ENCODE data around the gene CSAG2.
"Not testable (repeated sequence)": the region's sequence is repeated elsewhere in the genome, so short reads cannot be mapped to it uniquely, and the experiment has no call there.

CSAG2 gene, protein sequence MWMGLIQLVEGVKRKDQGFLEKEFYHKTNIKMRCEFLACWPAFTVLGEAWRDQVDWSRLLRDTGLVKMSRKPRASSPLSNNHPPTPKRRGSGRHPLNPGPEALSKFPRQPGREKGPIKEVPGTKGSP

DNA sequence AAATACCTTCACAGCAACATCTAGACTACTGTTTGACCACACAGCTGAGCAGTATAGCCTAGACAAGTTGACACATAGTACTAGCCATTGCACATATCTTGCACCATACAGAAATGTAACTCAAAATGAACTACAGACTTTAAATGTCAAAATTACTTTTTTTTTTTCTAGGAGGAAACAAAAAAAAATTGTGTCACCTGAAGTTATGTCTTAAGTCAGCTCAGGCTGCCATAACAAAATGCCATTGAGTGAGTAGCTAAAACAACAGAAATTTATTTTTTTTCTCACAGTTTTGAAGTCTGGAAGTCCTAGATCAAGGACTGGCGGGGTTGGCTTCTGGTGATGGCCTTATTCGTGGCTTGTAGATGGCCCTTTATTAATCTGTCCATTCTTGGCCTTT is at the start of gene CSAG2:
Gene CSAG2, minus strand, starts transcription at position 101 of the 400 bp plus-strand sequence. CDS start 161 bp downstream, outside the sequence.
- H3K79me2 ChIP-seq (ENCODE audit: insufficient read depth, low read length), result not testable (repeated sequence)

DNA sequence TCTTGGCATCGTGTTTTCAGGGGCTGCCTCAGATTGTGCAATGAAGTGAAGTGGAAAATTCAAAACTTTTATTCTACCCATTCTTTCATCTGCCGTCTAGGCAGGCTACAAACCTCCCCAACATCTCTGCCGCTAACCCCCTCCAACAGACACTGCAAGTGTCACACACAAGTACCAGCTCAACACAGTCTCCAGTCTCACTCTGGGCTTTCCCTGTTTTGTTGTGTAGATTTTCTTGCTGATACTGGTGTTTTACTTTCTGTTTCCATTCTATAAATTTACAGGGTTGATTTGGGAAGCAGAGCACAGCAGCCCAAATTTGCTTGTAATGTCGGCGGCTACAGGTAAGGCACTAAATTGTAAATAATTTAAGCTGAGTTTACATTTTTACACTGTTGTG is 45.8 kb upstream of the CSAG2 start:
- H4K20me1 ChIP-seq (ENCODE audit: low read depth, low read length); H3F3A ChIP-seq (ENCODE audit: insufficient read depth); H3K27me3 ChIP-seq (ENCODE audit: low read length); H3K9me2 ChIP-seq (replicated peaks; ENCODE audit: insufficient read depth, low read length); H3K4me3 ChIP-seq (ENCODE audit: insufficient read depth, low read length, poor library complexity, severe bottlenecking); H3K36me3 ChIP-seq (ENCODE audit: low read length); H3K9me3 ChIP-seq (ENCODE audit: insufficient read depth, low read length); H3K27ac ChIP-seq (ENCODE audit: low read depth, low read length); H3K4me2 ChIP-seq (ENCODE audit: low read depth, low read length, poor library complexity, severe bottlenecking); H3K79me2 ChIP-seq (ENCODE audit: insufficient read depth, low read length); H2AFZ ChIP-seq (ENCODE audit: low read depth, low read length, severe bottlenecking); H3K9ac ChIP-seq (ENCODE audit: low read length): not testable (repeated sequence)

More for the DNA sequence above, at the start of gene CSAG2:
- not testable (repeated sequence) for H2AFZ ChIP-seq (ENCODE audit: low read depth, low read length, severe bottlenecking); H3K4me2 ChIP-seq (ENCODE audit: low read depth, low read length, poor library complexity, severe bottlenecking); H3K4me3 ChIP-seq (ENCODE audit: insufficient read depth, low read length, poor library complexity, severe bottlenecking); H3F3A ChIP-seq (ENCODE audit: insufficient read depth); H3K9me2 ChIP-seq (replicated peaks; ENCODE audit: insufficient read depth, low read length); H3K27me3 ChIP-seq (ENCODE audit: low read length); H3K9me3 ChIP-seq (ENCODE audit: insufficient read depth, low read length); H3K9ac ChIP-seq (ENCODE audit: low read length); H3K36me3 ChIP-seq (ENCODE audit: low read length); H4K20me1 ChIP-seq (ENCODE audit: low read depth, low read length); H3K27ac ChIP-seq (ENCODE audit: low read depth, low read length)

GRCh38 chrX:152753686-152754650 is 44.9 kb upstream of the CSAG2 start, which contains the start of gene MAGEA2:
TSS of gene MAGEA2 (minus strand) at chrX:152753842. CDS start at chrX:152751363, 2,479 bp downstream.
- not testable (repeated sequence) for H4K20me1 ChIP-seq (ENCODE audit: low read depth, low read length); H3K27ac ChIP-seq (ENCODE audit: low read depth, low read length); H3K9me2 ChIP-seq (replicated peaks; ENCODE audit: insufficient read depth, low read length); H3K4me2 ChIP-seq (ENCODE audit: low read depth, low read length, poor library complexity, severe bottlenecking); H3K79me2 ChIP-seq (ENCODE audit: insufficient read depth, low read length); H3K27me3 ChIP-seq (ENCODE audit: low read length); H3F3A ChIP-seq (ENCODE audit: insufficient read depth); H2AFZ ChIP-seq (ENCODE audit: low read depth, low read length, severe bottlenecking); H3K9me3 ChIP-seq (ENCODE audit: insufficient read depth, low read length); H3K36me3 ChIP-seq (ENCODE audit: low read length); H3K4me3 ChIP-seq (ENCODE audit: insufficient read depth, low read length, poor library complexity, severe bottlenecking); H3K9ac ChIP-seq (ENCODE audit: low read length)

- Histone ChIP-seq H3K79me2 (ENCODE audit: insufficient read depth, low read length) (no peaks in the 10 kb centered on the region), H3K36me3 (ENCODE audit: low read length) (no peaks in the 10 kb centered on the region), H3K27ac (ENCODE audit: low read depth, low read length) (no peak overlapping the region), H3K4me2 (ENCODE audit: low read depth, low read length, poor library complexity, severe bottlenecking) (no peak overlapping the region), H4K20me1 (ENCODE audit: low read depth, low read length) (no peaks in the 10 kb centered on the region), H3K9me2 (replicated peaks; ENCODE audit: insufficient read depth, low read length) (no peaks in the 10 kb centered on the region), H2AFZ (ENCODE audit: low read depth, low read length, severe bottlenecking) (no peak overlapping the region), H3K27me3 (ENCODE audit: low read length) (no peaks in the 10 kb centered on the region), H3F3A (ENCODE audit: insufficient read depth) (no peaks in the 10 kb centered on the region), H3K4me3 (ENCODE audit: insufficient read depth, low read length, poor library complexity, severe bottlenecking) (no peak overlapping the region), H3K9me3 (ENCODE audit: insufficient read depth, low read length) (no peaks in the 10 kb centered on the region), H3K9ac (ENCODE audit: low read length) (no peak overlapping the region)
- TF ChIP-seq EZH2phosphoT487 (conservative IDR thresholded peaks at IDR 0.05; ENCODE audit: low read length), result no peak
- TF ChIP-seq, protein P1, sequence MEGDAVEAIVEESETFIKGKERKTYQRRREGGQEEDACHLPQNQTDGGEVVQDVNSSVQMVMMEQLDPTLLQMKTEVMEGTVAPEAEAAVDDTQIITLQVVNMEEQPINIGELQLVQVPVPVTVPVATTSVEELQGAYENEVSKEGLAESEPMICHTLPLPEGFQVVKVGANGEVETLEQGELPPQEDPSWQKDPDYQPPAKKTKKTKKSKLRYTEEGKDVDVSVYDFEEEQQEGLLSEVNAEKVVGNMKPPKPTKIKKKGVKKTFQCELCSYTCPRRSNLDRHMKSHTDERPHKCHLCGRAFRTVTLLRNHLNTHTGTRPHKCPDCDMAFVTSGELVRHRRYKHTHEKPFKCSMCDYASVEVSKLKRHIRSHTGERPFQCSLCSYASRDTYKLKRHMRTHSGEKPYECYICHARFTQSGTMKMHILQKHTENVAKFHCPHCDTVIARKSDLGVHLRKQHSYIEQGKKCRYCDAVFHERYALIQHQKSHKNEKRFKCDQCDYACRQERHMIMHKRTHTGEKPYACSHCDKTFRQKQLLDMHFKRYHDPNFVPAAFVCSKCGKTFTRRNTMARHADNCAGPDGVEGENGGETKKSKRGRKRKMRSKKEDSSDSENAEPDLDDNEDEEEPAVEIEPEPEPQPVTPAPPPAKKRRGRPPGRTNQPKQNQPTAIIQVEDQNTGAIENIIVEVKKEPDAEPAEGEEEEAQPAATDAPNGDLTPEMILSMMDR (IDR thresholded peaks at IDR 0.05; ENCODE audit: insufficient read depth, low read length, poor library complexity, severe bottlenecking), result no peak
Observed at GRCh38 chrX:152738560-152738959, 29.5 kb upstream of the CSAG2 start.

- not testable (repeated sequence) for H3K36me3 ChIP-seq (ENCODE audit: low read length); H3K4me3 ChIP-seq (ENCODE audit: insufficient read depth, low read length, poor library complexity, severe bottlenecking); H3K79me2 ChIP-seq (ENCODE audit: insufficient read depth, low read length); H3K27me3 ChIP-seq (ENCODE audit: low read length); H4K20me1 ChIP-seq (ENCODE audit: low read depth, low read length); H3K9me2 ChIP-seq (replicated peaks; ENCODE audit: insufficient read depth, low read length); H3F3A ChIP-seq (ENCODE audit: insufficient read depth); H3K27ac ChIP-seq (ENCODE audit: low read depth, low read length); H3K9me3 ChIP-seq (ENCODE audit: insufficient read depth, low read length); H2AFZ ChIP-seq (ENCODE audit: low read depth, low read length, severe bottlenecking); H3K4me2 ChIP-seq (ENCODE audit: low read depth, low read length, poor library complexity, severe bottlenecking); H3K9ac ChIP-seq (ENCODE audit: low read length)
Observed at GRCh38 chrX:152736528-152736927, 27.5 kb upstream of the CSAG2 start.

All from SU-DHL-6 (cell line).